IMR-90 (cell line): Measurements from ENCODE around the gene SLC25A22. TPM values are rescaled to one million over a fixed set of nuclear protein-coding genes. Genes with fewer than 3 reads are reported as not detected.

Source experiments
- ATAC-seq: fragments of 200-7000 bp; cut with Tn5 transposase; 2 replicates; pipeline ENCODE4 v1.9.1; 2020; ENCODE audit warnings: low read depth, mild to moderate bottlenecking, moderate library complexity
- BruUV-seq: library from RNA; stranded (reverse); fragments of 400-500 nt; replicated peaks from 2 replicates; lab custom pipeline; 2021; lab: Mats Ljungman, UMichigan
- CTCF ChIA-PET: fragments of 300-600 bp; formaldehyde crosslinking; extraction: SDS; loops from one replicate; lab custom pipeline; 2021; ENCODE audit warnings: antibody characterized with exemption; lab: Yijun Ruan, JAX
- POLR2A ChIA-PET: fragments of 300-600 bp; sonication (Branson Sonifier 250); formaldehyde crosslinking; loops from one replicate; lab custom pipeline; 2022; ENCODE audit warnings: antibody characterized with exemption; ENCODE audit not compliant: unreplicated experiment; lab: Charles Lee
- DNase-seq: peaks from one replicate; pipeline ENCODE4 v3.0.0; 2013
- H2AFZ ChIP-seq: replicated peaks from 2 replicates; pipeline ENCODE3; 2013; ENCODE audit warnings: low read length, mild to moderate bottlenecking; ENCODE audit not compliant: poor library complexity
- H2AK5ac ChIP-seq: 2 replicates; pipeline ENCODE4 v1.6.1; 2013; ENCODE audit warnings: low read depth, low read length, inconsistent platforms
- H2AK9ac ChIP-seq: replicated peaks from 2 replicates; pipeline ENCODE3; 2013; ENCODE audit warnings: mild to moderate bottlenecking, low read depth, low read length, moderate library complexity; ENCODE audit not compliant: poor library complexity
- H2BK120ac ChIP-seq: 2 replicates; pipeline ENCODE4 v1.6.1; 2013; ENCODE audit warnings: low read depth, low read length, inconsistent platforms
- H2BK15ac ChIP-seq: 3 replicates; pipeline ENCODE4 v1.6.1; 2013; ENCODE audit warnings: low read depth, low read length, inconsistent platforms
- H2BK20ac ChIP-seq: 2 replicates; pipeline ENCODE4 v1.6.1; 2013; ENCODE audit warnings: low read depth, mild to moderate bottlenecking, inconsistent platforms, low read length, moderate library complexity
- H2BK5ac ChIP-seq: 2 replicates; pipeline ENCODE4 v1.6.1; 2013; ENCODE audit warnings: mild to moderate bottlenecking, low read depth, low read length, inconsistent platforms; ENCODE audit not compliant: poor library complexity, severe bottlenecking
- H3K14ac ChIP-seq: replicated peaks from 2 replicates; pipeline ENCODE4 v1.6.1; 2013; ENCODE audit warnings: low read depth, low read length, inconsistent platforms
- H3K18ac ChIP-seq: 2 replicates; pipeline ENCODE4 v1.6.1; 2013; ENCODE audit warnings: low read depth, low read length, control low read depth
- H3K23ac ChIP-seq: 2 replicates; pipeline ENCODE4 v1.6.1; 2013; ENCODE audit warnings: low read depth, low read length, inconsistent platforms
- H3K27ac ChIP-seq: 2 replicates; pipeline ENCODE4 v1.5.1; 2013; ENCODE audit warnings: mild to moderate bottlenecking, control low read depth, low read length; ENCODE audit not compliant: insufficient read depth
- H3K27me3 ChIP-seq: 2 replicates; pipeline ENCODE4 v1.6.1; 2013; ENCODE audit warnings: low read length; ENCODE audit not compliant: control insufficient read depth, insufficient read depth
- H3K36me3 ChIP-seq: 2 replicates; pipeline ENCODE4 v1.6.1; 2013; ENCODE audit warnings: low read length, mixed read lengths; ENCODE audit not compliant: control insufficient read depth, insufficient read depth
- H3K4ac ChIP-seq: 2 replicates; pipeline ENCODE4 v1.6.1; 2013; ENCODE audit warnings: low read depth, low read length, inconsistent platforms
- H3K4me1 ChIP-seq: 2 replicates; pipeline ENCODE4 v1.6.1; 2013; ENCODE audit warnings: low read length, mixed read lengths; ENCODE audit not compliant: control insufficient read depth, insufficient read depth
- H3K4me2 ChIP-seq: 2 replicates; pipeline ENCODE4 v1.6.1; 2013; ENCODE audit warnings: low read depth, mild to moderate bottlenecking, control low read depth, low read length, moderate library complexity
- H3K4me3 ChIP-seq: 2 replicates; pipeline ENCODE4 v1.5.1; 2013; ENCODE audit warnings: low read depth, mild to moderate bottlenecking, control low read depth, low read length, moderate library complexity; ENCODE audit not compliant: insufficient read depth
- H3K56ac ChIP-seq: 2 replicates; pipeline ENCODE4 v1.6.1; 2013; ENCODE audit warnings: low read length, inconsistent platforms; ENCODE audit not compliant: insufficient read depth; ENCODE audit errors: extremely low read depth
- H3K79me1 ChIP-seq, 2 experiments: 2 replicates each; pipeline ENCODE4 v1.6.1; 2013; ENCODE audit warnings: low read length in 2 of 2, inconsistent platforms in 1 of 2, low read depth in 1 of 2
- H3K9ac ChIP-seq: 2 replicates; pipeline ENCODE4 v1.6.1; 2013; ENCODE audit warnings: low read depth, low read length, control low read depth
- H3K9me1 ChIP-seq: 2 replicates; pipeline ENCODE4 v1.6.1; 2013; ENCODE audit warnings: low read length, inconsistent platforms; ENCODE audit not compliant: insufficient read depth
- H3K9me3 ChIP-seq: 2 replicates; pipeline ENCODE4 v1.6.1; 2013; ENCODE audit warnings: low read length; ENCODE audit not compliant: control insufficient read depth, insufficient read depth
- H4K20me1 ChIP-seq: 2 replicates; pipeline ENCODE4 v1.6.1; 2013; ENCODE audit warnings: low read length, inconsistent platforms; ENCODE audit not compliant: insufficient read depth
- H4K5ac ChIP-seq: 2 replicates; pipeline ENCODE4 v1.6.1; 2013; ENCODE audit warnings: mild to moderate bottlenecking, low read depth, low read length, control low read depth
- H4K8ac ChIP-seq, 2 experiments: 2 replicates each; pipeline ENCODE4 v1.6.1; 2013; ENCODE audit warnings: low read depth in 2 of 2, low read length in 2 of 2, control low read depth in 1 of 2, inconsistent platforms in 1 of 2
- H4K91ac ChIP-seq: 2 replicates; pipeline ENCODE4 v1.6.1; 2013; ENCODE audit warnings: low read depth, low read length, inconsistent platforms; ENCODE audit not compliant: insufficient read depth
- BHLHE40 ChIP-seq: fragments of 150-350 bp; IDR thresholded peaks from 2 replicates; pipeline ENCODE4 v1.6.1; 2016; ENCODE audit warnings: mild to moderate bottlenecking, low read depth, low read length
- CEBPB ChIP-seq: IDR thresholded peaks from 2 replicates; pipeline ENCODE4 v1.6.1; 2012; ENCODE audit warnings: low read depth, low read length, improper control_type of control experiment
- CHD1 ChIP-seq: IDR thresholded peaks from 2 replicates; pipeline ENCODE4 v1.6.1; 2012; ENCODE audit warnings: low read depth, low read length, improper control_type of control experiment
- FOS ChIP-seq: fragments of 150-350 bp; IDR thresholded peaks from 2 replicates; pipeline ENCODE4 v1.6.1; 2016; ENCODE audit warnings: low read depth, low read length
- MAFK ChIP-seq: IDR thresholded peaks from 2 replicates; pipeline ENCODE4 v1.6.1; 2012; ENCODE audit warnings: low read depth, low read length, improper control_type of control experiment
- MXI1 ChIP-seq: IDR thresholded peaks from 2 replicates; pipeline ENCODE4 v1.6.1; 2012; ENCODE audit warnings: low read depth, mild to moderate bottlenecking, low read length, moderate library complexity, borderline replicate concordance
- NFE2L2 ChIP-seq: fragments of 150-350 bp; IDR thresholded peaks from 2 replicates; pipeline ENCODE4 v1.6.1; 2016; ENCODE audit warnings: low read depth, mild to moderate bottlenecking, low read length
- POLR2A ChIP-seq: IDR thresholded peaks from 2 replicates; pipeline ENCODE4 v1.6.1; 2012; ENCODE audit warnings: mild to moderate bottlenecking, low read depth, low read length
- RCOR1 ChIP-seq: IDR thresholded peaks from 2 replicates; pipeline ENCODE4 v1.6.1; 2012; ENCODE audit warnings: mild to moderate bottlenecking, low read length, improper control_type of control experiment; ENCODE audit not compliant: insufficient replicate concordance
- SMC3 ChIP-seq: fragments of 150-350 bp; IDR thresholded peaks from 2 replicates; pipeline ENCODE4 v1.6.1; 2016; ENCODE audit warnings: low read depth, mild to moderate bottlenecking, antibody characterized with exemption, low read length, moderate library complexity
- WGBS, 2 experiments: methylation state at CpG; one replicate each; pipeline versions ENCODE4 v1.1.5 to v1.1.7; 2013; ENCODE audit warnings: missing lambda C conversion rate in 2 of 2; ENCODE audit not compliant: insufficient read length in 1 of 2; ENCODE audit errors: extremely low coverage in 2 of 2; 5-methylcytosine and 5-hydroxymethylcytosine counted together
- dilution Hi-C: fragments of 300-500 bp; cut with HindIII; formaldehyde crosslinking; loops from one replicate; pipeline ENCODE4 v1.14.3; 2018; ENCODE audit warnings: low sequenced_read_pairs; ENCODE audit not compliant: unreplicated experiment
- in situ Hi-C: fragments of 300-500 bp; cut with MboI; formaldehyde crosslinking; loops from 3 replicates; pipeline ENCODE4 v1.14.3; 2019; ENCODE audit warnings: low sequenced_read_pairs, inconsistent platforms, mixed read lengths
- intact Hi-C: fragments of 100-400 bp; cut with micrococcal nuclease; formaldehyde crosslinking; loops from 2 replicates; pipeline ENCODE4 v1.10.0; 2022
- polyA plus RNA-seq, 3 experiments: library from polyadenylated mRNA; depleted of rRNA; stranded (reverse); fragments of >200 nt; gene quantifications; 2 replicates each; pipeline ENCODE4 v1.2.3, GENCODE V29; 2012; ENCODE audit warnings: low replicate concordance in 1 of 3
- total RNA-seq: library from RNA; depleted of rRNA; stranded (reverse); fragments of >200 nt; gene quantifications from 2 replicates; pipeline ENCODE4 v1.2.3, GENCODE V29; 2012
- TF ChIP-seq, protein P1 (sequence below): conservative IDR thresholded peaks from 2 replicates; pipeline ENCODE4 v1.5.1; 2012; ENCODE audit warnings: mild to moderate bottlenecking, low read depth, low read length, improper control_type of control experiment
- TF ChIP-seq, protein P2 (sequence below): fragments of 150-350 bp; IDR thresholded peaks from 2 replicates; pipeline ENCODE4 v1.6.1; 2016; ENCODE audit warnings: low read depth, mild to moderate bottlenecking, low read length, moderate library complexity, borderline replicate concordance

Gene SLC25A22
- total and polyA plus RNA-seq, 2 of the 4 experiments (the other 2 are of a cell fraction), result 8.2 to 41.3 TPM

DNA sequence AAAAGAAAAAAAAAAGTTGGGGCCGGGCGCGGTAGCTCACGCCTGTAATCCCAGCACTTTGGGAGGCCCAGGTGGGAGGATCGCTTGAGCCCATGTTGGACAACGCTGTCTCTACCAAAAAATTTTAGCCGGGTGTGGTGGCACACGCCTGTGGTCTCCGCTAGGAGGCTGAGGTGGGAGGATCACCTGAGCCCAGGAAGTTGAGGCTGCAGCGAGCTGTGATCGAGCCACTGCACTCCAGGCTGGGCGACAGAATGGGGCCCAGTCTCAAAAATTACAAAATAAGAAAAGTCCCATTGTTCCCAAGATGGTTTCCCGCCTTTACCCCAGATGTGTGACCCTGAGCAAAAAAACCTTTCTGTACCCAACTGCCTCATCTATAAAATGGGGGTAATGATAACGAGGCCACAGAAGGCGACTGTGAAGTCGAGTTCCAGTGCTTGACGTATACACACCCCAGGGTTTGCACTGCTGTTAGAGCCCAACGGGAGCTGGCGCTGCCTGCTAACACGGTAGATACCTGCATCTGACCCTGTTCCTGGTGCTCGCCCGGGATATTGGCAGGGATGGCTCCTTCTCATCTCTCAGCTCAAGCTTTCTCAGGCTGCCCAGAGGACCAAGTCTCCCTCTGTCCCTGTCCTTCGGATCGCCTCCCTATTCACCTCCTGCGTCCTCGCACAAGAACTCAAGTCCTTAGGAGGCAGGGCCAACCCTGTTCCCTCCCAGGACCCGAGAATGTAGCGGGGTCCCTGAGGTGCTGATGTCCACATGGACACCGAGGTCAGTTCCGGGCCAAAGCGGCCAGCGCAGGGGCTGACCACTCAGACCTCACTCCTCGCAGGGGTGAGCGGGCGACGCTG, 10.6 kb upstream of the SLC25A22 start:
- intact Hi-C loops, result loop anchor here (1.0 kb wide), 1 partner anchor 11 kb away; no protein-coding TSS in a partner anchor
- Histone ChIP-seq H4K91ac (peak overlapping the region; percentile 91), H3K4me3 (peak overlapping the region; percentile 86), H4K5ac (peak overlapping the region; percentile 97), H3K9me1 (no peaks in the 10 kb centered on the region), H3K18ac (peak overlapping the region; percentile 68), H2BK5ac (peak overlapping the region; percentile 100), H2AK9ac (peak overlapping the region; percentile 99), H2AK5ac (peak overlapping the region; percentile 98), H3K27ac (peak overlapping the region; percentile 99), H2BK15ac (no peak overlapping the region; the same call in 2 of the 3 replicates), H3K9me3 (no peaks in the 10 kb centered on the region), H4K8ac (peak overlapping the region; percentile 93 to 100), H3K14ac (peak overlapping the region; percentile 95), H2BK120ac (peak overlapping the region; percentile 48), H2AFZ (peak overlapping the region; percentile 100), H3K56ac (peak overlapping the region; percentile 86), H3K9ac (peak overlapping the region; percentile 99), H3K23ac (peak overlapping the region; percentile 87), H3K4me2 (peak overlapping the region; percentile 98), H3K36me3 (peaks cover 27% of the 10 kb centered on the region), H3K4me1 (peaks cover 18% of the 10 kb centered on the region), H3K79me1 (peaks cover 26 to 67% of the 10 kb centered on the region in 2 experiments), H2BK20ac (no peak overlapping the region), H3K27me3 (no peaks in the 10 kb centered on the region), H4K20me1 (peaks cover 37% of the 10 kb centered on the region), H3K4ac (peak overlapping the region; percentile 99)
- no peak for TF ChIP-seq MXI1
- no peak for TF ChIP-seq BHLHE40
- TF ChIP-seq POLR2A, result no peak
- TF ChIP-seq MAFK, result no peak
- TF ChIP-seq CHD1, result no peak
- TF ChIP-seq, protein P1, sequence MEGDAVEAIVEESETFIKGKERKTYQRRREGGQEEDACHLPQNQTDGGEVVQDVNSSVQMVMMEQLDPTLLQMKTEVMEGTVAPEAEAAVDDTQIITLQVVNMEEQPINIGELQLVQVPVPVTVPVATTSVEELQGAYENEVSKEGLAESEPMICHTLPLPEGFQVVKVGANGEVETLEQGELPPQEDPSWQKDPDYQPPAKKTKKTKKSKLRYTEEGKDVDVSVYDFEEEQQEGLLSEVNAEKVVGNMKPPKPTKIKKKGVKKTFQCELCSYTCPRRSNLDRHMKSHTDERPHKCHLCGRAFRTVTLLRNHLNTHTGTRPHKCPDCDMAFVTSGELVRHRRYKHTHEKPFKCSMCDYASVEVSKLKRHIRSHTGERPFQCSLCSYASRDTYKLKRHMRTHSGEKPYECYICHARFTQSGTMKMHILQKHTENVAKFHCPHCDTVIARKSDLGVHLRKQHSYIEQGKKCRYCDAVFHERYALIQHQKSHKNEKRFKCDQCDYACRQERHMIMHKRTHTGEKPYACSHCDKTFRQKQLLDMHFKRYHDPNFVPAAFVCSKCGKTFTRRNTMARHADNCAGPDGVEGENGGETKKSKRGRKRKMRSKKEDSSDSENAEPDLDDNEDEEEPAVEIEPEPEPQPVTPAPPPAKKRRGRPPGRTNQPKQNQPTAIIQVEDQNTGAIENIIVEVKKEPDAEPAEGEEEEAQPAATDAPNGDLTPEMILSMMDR, result no peak
- no peak for TF ChIP-seq CEBPB
- TF ChIP-seq NFE2L2, result no peak
- TF ChIP-seq SMC3, result no peak
- no peak for TF ChIP-seq FOS
- TF ChIP-seq RCOR1, result no peak
- TF ChIP-seq, protein P2, sequence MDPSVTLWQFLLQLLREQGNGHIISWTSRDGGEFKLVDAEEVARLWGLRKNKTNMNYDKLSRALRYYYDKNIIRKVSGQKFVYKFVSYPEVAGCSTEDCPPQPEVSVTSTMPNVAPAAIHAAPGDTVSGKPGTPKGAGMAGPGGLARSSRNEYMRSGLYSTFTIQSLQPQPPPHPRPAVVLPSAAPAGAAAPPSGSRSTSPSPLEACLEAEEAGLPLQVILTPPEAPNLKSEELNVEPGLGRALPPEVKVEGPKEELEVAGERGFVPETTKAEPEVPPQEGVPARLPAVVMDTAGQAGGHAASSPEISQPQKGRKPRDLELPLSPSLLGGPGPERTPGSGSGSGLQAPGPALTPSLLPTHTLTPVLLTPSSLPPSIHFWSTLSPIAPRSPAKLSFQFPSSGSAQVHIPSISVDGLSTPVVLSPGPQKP, result no peak
- dilution Hi-C loops, result no loop called here
- no peak for DNase-seq
- ChIA-PET POLR2A (interaction anchor here (1.1 kb wide), 1 partner anchor 11 kb away, joined by 5 read pairs; the partner anchor contains the start of gene PNPLA2), CTCF (interaction anchor here (0.6 kb wide), 1 partner anchor 254 kb away, joined by 3 read pairs; no protein-coding TSS in a partner anchor)
- ATAC-seq, result peak; percentile 59
- no TSS peak for BruUV-seq
- 55% methylated on average over 12 of the region's 36 CpGs; no CpG with 5 or more reads in 1 of the 2 experiments for WGBS, 2 experiments
- in situ Hi-C loops, result no loop called here
